Suprapubic skin (tissue), 4 donors: ENCODE data around the gene GC.

Experiments
- EP300 ChIP-seq: sonication (generic); formaldehyde crosslinking; IDR thresholded peaks from one replicate; pipeline ENCODE4 v1.6.1; 2017; ENCODE audit warnings: antibody characterized with exemption
- POLR2AphosphoS5 ChIP-seq, 3 donors: sonication (generic); formaldehyde crosslinking; IDR thresholded peaks; one replicate each; pipeline ENCODE4 v1.6.1; 2017; ENCODE audit warnings: antibody characterized with exemption in 3 of 3
- TF ChIP-seq, protein P1 (sequence below), 2 donors: fragments of 200-600 bp in 1 of 2; fragments of 450-650 bp in 1 of 2; sonication (generic) in 1 of 2; IDR thresholded peaks; one replicate each; pipeline ENCODE4 v1.5.1; 2016 to 2019; ENCODE audit warnings: antibody characterized with exemption in 2 of 2, mild to moderate bottlenecking in 1 of 2, moderate library complexity in 1 of 2

DNA sequence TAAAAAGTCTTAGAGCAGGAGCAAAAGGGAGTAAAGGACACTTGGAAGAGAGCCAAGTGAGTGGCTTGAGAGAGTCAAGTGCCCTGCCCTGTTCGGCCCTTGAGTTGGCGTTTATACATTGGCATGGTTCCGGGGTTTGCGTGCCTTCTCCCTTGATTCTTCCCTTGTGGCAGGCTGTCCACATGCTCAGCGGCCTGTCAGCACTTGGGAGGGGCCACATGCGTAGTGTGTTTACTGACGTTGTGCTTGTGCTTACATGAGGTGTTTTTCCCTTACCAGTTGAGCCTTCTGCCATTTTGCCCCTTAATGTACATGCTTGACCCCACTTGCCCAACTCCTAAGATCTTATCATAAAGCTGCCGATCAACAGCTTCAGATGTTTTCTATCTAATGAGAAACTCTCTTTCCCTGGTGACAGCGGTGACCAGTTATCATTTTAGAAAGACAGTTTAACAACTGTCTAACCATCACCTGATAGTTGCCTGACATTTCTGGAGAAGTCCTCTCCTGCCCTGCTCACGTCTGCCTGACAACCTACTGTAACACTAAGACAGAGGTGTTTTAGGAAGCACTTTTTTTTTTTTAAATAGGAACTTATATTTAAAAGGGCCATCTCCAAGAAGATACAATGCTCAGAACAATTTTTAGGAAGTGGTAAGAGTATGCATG lies 49.5 kb upstream of the GC start:
- TF ChIP-seq, protein P1, sequence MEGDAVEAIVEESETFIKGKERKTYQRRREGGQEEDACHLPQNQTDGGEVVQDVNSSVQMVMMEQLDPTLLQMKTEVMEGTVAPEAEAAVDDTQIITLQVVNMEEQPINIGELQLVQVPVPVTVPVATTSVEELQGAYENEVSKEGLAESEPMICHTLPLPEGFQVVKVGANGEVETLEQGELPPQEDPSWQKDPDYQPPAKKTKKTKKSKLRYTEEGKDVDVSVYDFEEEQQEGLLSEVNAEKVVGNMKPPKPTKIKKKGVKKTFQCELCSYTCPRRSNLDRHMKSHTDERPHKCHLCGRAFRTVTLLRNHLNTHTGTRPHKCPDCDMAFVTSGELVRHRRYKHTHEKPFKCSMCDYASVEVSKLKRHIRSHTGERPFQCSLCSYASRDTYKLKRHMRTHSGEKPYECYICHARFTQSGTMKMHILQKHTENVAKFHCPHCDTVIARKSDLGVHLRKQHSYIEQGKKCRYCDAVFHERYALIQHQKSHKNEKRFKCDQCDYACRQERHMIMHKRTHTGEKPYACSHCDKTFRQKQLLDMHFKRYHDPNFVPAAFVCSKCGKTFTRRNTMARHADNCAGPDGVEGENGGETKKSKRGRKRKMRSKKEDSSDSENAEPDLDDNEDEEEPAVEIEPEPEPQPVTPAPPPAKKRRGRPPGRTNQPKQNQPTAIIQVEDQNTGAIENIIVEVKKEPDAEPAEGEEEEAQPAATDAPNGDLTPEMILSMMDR (IDR thresholded peaks at IDR 0.05) = no peak
- TF ChIP-seq EP300 (no peak), POLR2AphosphoS5 (IDR thresholded peaks at IDR 0.05) (no peak)
